Colonic mucosa (tissue), 4 donors: ENCODE data around the gene GPC6. TPM values are rescaled to one million over a fixed set of nuclear protein-coding genes. Genes with fewer than 3 reads are reported as not detected.

Source experiments
- DNase-seq: peaks from one replicate; pipeline ENCODE4 v3.0.0-alpha.2; 2020
- H3K27ac ChIP-seq: fragments of 200-600 bp; one replicate; pipeline ENCODE4 v1.8.0; 2021
- H3K27me3 ChIP-seq: fragments of 200-600 bp; one replicate; pipeline ENCODE4 v1.8.0; 2021
- H3K36me3 ChIP-seq: fragments of 200-600 bp; one replicate; pipeline ENCODE4 v1.8.0; 2021
- H3K4me1 ChIP-seq: fragments of 200-600 bp; one replicate; pipeline ENCODE4 v1.8.0; 2021; ENCODE audit warnings: mild to moderate bottlenecking
- H3K4me3 ChIP-seq: fragments of 200-600 bp; one replicate; pipeline ENCODE4 v1.8.0; 2021
- H3K9ac ChIP-seq, 2 donors: one replicate each; pipeline ENCODE4 v1.7.0; 2013; ENCODE audit warnings: control low read depth in 2 of 2, low read depth in 2 of 2, low read length in 2 of 2
- H3K9me3 ChIP-seq: fragments of 200-600 bp; one replicate; pipeline ENCODE4 v1.8.0; 2021
- intact Hi-C: fragments of 100-400 bp; cut with DNase I; formaldehyde crosslinking; loops from one replicate; pipeline ENCODE4 v1.14.1; 2022
- total RNA-seq, 2 donors: library from RNA; stranded (reverse); fragmentation: NEBNext Ultra II Directional in 1 of 2; extraction: Animal tissue kit (Norgen Biotek cat#: 25700) in 1 of 2; gene quantifications; one replicate each; pipeline ENCODE4 v1.2.1, GENCODE V29; 2021
- TF ChIP-seq, protein P1 (sequence below): fragments of 200-600 bp; IDR thresholded peaks from one replicate; pipeline ENCODE4 v1.8.0; 2022; ENCODE audit warnings: antibody characterized with exemption, mild to moderate bottlenecking
- donor health status: healthy.
- donor health status: DM: no; HTN: no; CAD: no.
- donor health status: DM: no; HTN: no; CAD: no.

Gene GPC6
- total RNA-seq, 2 donors from 2014 or later: 2.3 to 4.0 TPM

DNA sequence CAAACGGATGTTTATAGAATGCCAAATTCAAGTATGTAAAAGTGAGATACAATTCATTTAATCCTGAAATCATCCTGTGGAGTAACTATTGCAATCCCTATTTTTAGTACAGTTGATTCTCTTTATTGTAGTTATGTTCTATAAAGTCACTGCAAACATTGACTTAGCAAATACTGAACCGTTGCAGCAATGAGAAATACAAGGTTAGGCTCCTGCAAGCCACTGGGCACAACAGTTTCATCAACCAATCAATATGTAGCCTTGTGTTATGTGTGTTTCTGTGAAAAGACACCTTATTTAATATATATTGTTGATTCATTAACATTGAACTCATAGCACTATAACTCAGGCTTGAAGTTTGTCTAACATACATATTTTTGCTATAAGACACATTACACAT lies 1078.4 kb downstream of the GPC6 start:
- Histone ChIP-seq H3K27me3 (no peaks in the 10 kb centered on the region), H3K27ac (no peak overlapping the region), H3K4me1 (no peaks in the 10 kb centered on the region), H3K4me3 (no peak overlapping the region), H3K9ac (no peak overlapping the region), H3K36me3 (no peaks in the 10 kb centered on the region), H3K9me3 (no peaks in the 10 kb centered on the region)
- TF ChIP-seq, protein P1, sequence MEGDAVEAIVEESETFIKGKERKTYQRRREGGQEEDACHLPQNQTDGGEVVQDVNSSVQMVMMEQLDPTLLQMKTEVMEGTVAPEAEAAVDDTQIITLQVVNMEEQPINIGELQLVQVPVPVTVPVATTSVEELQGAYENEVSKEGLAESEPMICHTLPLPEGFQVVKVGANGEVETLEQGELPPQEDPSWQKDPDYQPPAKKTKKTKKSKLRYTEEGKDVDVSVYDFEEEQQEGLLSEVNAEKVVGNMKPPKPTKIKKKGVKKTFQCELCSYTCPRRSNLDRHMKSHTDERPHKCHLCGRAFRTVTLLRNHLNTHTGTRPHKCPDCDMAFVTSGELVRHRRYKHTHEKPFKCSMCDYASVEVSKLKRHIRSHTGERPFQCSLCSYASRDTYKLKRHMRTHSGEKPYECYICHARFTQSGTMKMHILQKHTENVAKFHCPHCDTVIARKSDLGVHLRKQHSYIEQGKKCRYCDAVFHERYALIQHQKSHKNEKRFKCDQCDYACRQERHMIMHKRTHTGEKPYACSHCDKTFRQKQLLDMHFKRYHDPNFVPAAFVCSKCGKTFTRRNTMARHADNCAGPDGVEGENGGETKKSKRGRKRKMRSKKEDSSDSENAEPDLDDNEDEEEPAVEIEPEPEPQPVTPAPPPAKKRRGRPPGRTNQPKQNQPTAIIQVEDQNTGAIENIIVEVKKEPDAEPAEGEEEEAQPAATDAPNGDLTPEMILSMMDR: no peak
- intact Hi-C loops: no loop called here
- DNase-seq: no peak

DNA sequence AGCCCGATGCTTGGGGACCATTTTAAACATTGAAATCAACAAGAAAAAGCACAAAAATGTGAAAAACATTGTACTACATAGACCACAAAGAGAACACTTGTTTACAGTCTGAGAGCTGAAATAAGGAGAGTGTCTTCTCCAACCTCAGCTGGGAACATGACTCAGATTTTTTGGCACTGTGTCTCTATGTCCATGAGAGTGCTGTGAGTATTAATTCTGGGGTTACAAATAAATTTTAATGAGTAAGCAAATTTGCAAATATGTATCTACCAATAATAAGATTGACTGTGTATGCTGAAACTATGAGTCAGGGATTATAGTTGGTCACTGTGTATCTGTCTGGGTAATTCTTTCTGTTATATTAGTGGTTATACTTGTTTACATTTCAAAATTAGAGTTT lies 1078.9 kb downstream of the GPC6 start:
- H3K9me3 ChIP-seq: no peaks in the 10 kb centered on the region
- intact Hi-C loops: no loop called here
- H3K9ac ChIP-seq: no peak overlapping the region
- H3K27me3 ChIP-seq: no peaks in the 10 kb centered on the region
- DNase-seq: no peak
- no peaks in the 10 kb centered on the region for H3K4me1 ChIP-seq
- no peak overlapping the region for H3K4me3 ChIP-seq
- H3K27ac ChIP-seq: no peak overlapping the region
- no peaks in the 10 kb centered on the region for H3K36me3 ChIP-seq
- TF ChIP-seq, protein P1: no peak

DNA sequence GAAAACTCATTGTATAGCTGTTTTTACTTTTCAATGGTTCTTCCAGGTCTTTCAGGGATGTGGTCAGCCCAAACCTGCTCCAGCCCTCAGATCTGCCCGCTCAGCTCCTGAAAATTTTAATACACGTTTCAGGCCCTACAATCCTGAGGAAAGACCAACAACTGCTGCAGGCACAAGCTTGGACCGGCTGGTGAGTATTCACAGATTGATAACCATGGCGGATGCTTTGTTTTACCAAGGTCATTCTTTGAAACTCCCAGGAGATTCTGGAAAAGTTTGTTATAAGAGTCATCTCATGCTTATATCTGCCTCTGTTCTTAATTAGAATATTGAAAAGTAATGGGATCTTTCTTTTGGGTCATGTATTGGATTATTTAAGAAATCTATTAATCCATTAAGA lies 1079.3 kb downstream of the GPC6 start:
- Histone ChIP-seq H3K4me1 (no peaks in the 10 kb centered on the region), H3K4me3 (no peak overlapping the region), H3K9ac (no peak overlapping the region), H3K27me3 (no peaks in the 10 kb centered on the region), H3K9me3 (no peaks in the 10 kb centered on the region), H3K27ac (no peak overlapping the region), H3K36me3 (no peaks in the 10 kb centered on the region)
- intact Hi-C loops: no loop called here
- TF ChIP-seq, protein P1: no peak
- DNase-seq: no peak

DNA sequence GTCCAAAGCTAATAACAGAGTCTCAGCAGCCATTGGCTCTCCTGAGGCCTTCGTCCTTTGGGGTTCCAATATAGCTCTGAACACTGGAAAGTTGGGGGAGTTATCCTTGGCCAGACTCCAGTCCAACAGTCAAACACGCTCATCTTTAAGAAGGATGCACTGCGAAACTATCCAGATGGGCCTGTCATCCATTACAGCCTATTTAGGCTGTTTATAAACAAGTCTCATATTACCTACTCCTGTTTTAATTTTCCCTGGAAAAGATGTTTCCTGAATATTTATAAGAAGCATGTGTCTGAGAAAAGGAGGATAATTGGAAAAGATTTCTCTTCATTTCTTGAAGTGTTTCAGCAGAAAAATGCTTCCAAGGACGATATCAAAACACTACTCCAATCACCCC lies 1082.2 kb downstream of the GPC6 start:
- Histone ChIP-seq H3K27ac (no peak overlapping the region), H3K4me3 (no peak overlapping the region)

DNA sequence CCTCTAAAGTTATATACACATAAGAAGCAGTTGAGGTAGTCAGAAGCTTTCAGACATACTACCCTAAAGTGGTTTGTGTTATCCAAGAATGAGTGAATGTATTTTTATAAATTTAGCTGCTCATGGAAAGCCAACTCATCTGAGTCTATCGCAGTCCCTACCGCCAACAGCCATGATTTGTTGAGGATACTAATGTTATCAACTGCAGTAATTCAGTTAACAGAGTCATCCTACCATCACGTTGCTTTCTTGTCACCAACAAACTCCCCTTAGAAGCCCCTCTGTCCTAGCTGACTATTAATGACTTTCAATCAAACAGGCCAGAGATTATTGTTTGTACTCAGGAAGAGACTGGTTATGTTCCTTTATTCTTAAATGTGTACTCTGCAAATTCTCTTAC lies 1083.0 kb downstream of the GPC6 start:
- intact Hi-C loops: no loop called here
- no peaks in the 10 kb centered on the region for H3K27me3 ChIP-seq
- H3K36me3 ChIP-seq: no peaks in the 10 kb centered on the region
- TF ChIP-seq, protein P1: no peak
- H3K4me3 ChIP-seq: no peak overlapping the region
- H3K9me3 ChIP-seq: no peaks in the 10 kb centered on the region
- no peak overlapping the region for H3K27ac ChIP-seq
- H3K9ac ChIP-seq: no peak overlapping the region
- H3K4me1 ChIP-seq: no peaks in the 10 kb centered on the region
- no peak for DNase-seq

More for the DNA sequence above, 1082.2 kb downstream of the GPC6 start:
- intact Hi-C loops: no loop called here
- no peak for DNase-seq
- no peaks in the 10 kb centered on the region for H3K36me3 ChIP-seq
- TF ChIP-seq, protein P1: no peak
- no peak overlapping the region for H3K9ac ChIP-seq
- H3K27me3 ChIP-seq: no peaks in the 10 kb centered on the region
- H3K9me3 ChIP-seq: no peaks in the 10 kb centered on the region
- H3K4me1 ChIP-seq: no peaks in the 10 kb centered on the region
